Measurements from ENCODE around the gene FAM200B.

Gene FAM200B

GRCh38 chr4:15673337-15673736, 8.3 kb upstream of the FAM200B start:
- no peak overlapping the region for H3K9ac ChIP-seq (ENCODE audit: low read depth, low read length)
- no peaks in the 10 kb centered on the region for H3K4me1 ChIP-seq (ENCODE audit: control insufficient read depth, insufficient read depth, low read length)
- no peak overlapping the region for H3K4me3 ChIP-seq (ENCODE audit: low read depth, low read length)
- no peaks in the 10 kb centered on the region for H3K9me3 ChIP-seq (ENCODE audit: control insufficient read depth, insufficient read depth, low read length)
- H3K36me3 ChIP-seq (ENCODE audit: control insufficient read depth, insufficient read depth, low read length), result no peaks in the 10 kb centered on the region
- no peaks in the 10 kb centered on the region for H3K27me3 ChIP-seq (ENCODE audit: control insufficient read depth, insufficient read depth, low read length)

GRCh38 chr4:15674046-15674445, 7.6 kb upstream of the FAM200B start:
- Histone ChIP-seq H3K4me1 (ENCODE audit: control insufficient read depth, insufficient read depth, low read length) (no peaks in the 10 kb centered on the region), H3K9me3 (ENCODE audit: control insufficient read depth, insufficient read depth, low read length) (no peaks in the 10 kb centered on the region), H3K9ac (ENCODE audit: low read depth, low read length) (no peak overlapping the region), H3K4me3 (ENCODE audit: low read depth, low read length) (no peak overlapping the region), H3K36me3 (ENCODE audit: control insufficient read depth, insufficient read depth, low read length) (no peaks in the 10 kb centered on the region), H3K27me3 (ENCODE audit: control insufficient read depth, insufficient read depth, low read length) (no peaks in the 10 kb centered on the region)

- Histone ChIP-seq H3K9ac (ENCODE audit: low read depth, low read length) (no peak overlapping the region), H3K4me3 (ENCODE audit: low read depth, low read length) (no peak overlapping the region), H3K4me1 (ENCODE audit: control insufficient read depth, insufficient read depth, low read length) (no peaks in the 10 kb centered on the region), H3K27me3 (ENCODE audit: control insufficient read depth, insufficient read depth, low read length) (no peaks in the 10 kb centered on the region), H3K36me3 (ENCODE audit: control insufficient read depth, insufficient read depth, low read length) (no peaks in the 10 kb centered on the region), H3K9me3 (ENCODE audit: control insufficient read depth, insufficient read depth, low read length) (no peaks in the 10 kb centered on the region)
Measured at GRCh38 chr4:15674926-15675325, 6.7 kb upstream of the FAM200B start.

- Histone ChIP-seq H3K36me3 (ENCODE audit: control insufficient read depth, insufficient read depth, low read length) (no peaks in the 10 kb centered on the region), H3K9ac (ENCODE audit: low read depth, low read length) (no peak overlapping the region), H3K27me3 (ENCODE audit: control insufficient read depth, insufficient read depth, low read length) (no peaks in the 10 kb centered on the region), H3K9me3 (ENCODE audit: control insufficient read depth, insufficient read depth, low read length) (no peaks in the 10 kb centered on the region), H3K4me1 (ENCODE audit: control insufficient read depth, insufficient read depth, low read length) (no peaks in the 10 kb centered on the region), H3K4me3 (ENCODE audit: low read depth, low read length) (no peak overlapping the region)
Measured at GRCh38 chr4:15675356-15675755, 6.3 kb upstream of the FAM200B start.

GRCh38 chr4:15676039-15676438, 5.6 kb upstream of the FAM200B start:
- no peaks in the 10 kb centered on the region for H3K4me1 ChIP-seq (ENCODE audit: control insufficient read depth, insufficient read depth, low read length)
- H3K36me3 ChIP-seq (ENCODE audit: control insufficient read depth, insufficient read depth, low read length), result no peaks in the 10 kb centered on the region
- H3K9ac ChIP-seq (ENCODE audit: low read depth, low read length), result no peak overlapping the region
- H3K27me3 ChIP-seq (ENCODE audit: control insufficient read depth, insufficient read depth, low read length), result no peaks in the 10 kb centered on the region
- H3K9me3 ChIP-seq (ENCODE audit: control insufficient read depth, insufficient read depth, low read length), result no peaks in the 10 kb centered on the region
- no peak overlapping the region for H3K4me3 ChIP-seq (ENCODE audit: low read depth, low read length)

GRCh38 chr4:15676899-15677298, 4.7 kb upstream of the FAM200B start:
- Histone ChIP-seq H3K27me3 (ENCODE audit: control insufficient read depth, insufficient read depth, low read length) (no peaks in the 10 kb centered on the region), H3K36me3 (ENCODE audit: control insufficient read depth, insufficient read depth, low read length) (no peaks in the 10 kb centered on the region), H3K9ac (ENCODE audit: low read depth, low read length) (no peak overlapping the region), H3K4me3 (ENCODE audit: low read depth, low read length) (no peak overlapping the region), H3K9me3 (ENCODE audit: control insufficient read depth, insufficient read depth, low read length) (no peaks in the 10 kb centered on the region), H3K4me1 (ENCODE audit: control insufficient read depth, insufficient read depth, low read length) (no peaks in the 10 kb centered on the region)

GRCh38 chr4:15677507-15677988, 4.1 kb upstream of the FAM200B start:
- no peaks in the 10 kb centered on the region for H3K4me1 ChIP-seq (ENCODE audit: control insufficient read depth, insufficient read depth, low read length)
- no peak overlapping the region for H3K9ac ChIP-seq (ENCODE audit: low read depth, low read length)
- H3K4me3 ChIP-seq (ENCODE audit: low read depth, low read length), result no peak overlapping the region
- H3K27me3 ChIP-seq (ENCODE audit: control insufficient read depth, insufficient read depth, low read length), result no peaks in the 10 kb centered on the region
- no peaks in the 10 kb centered on the region for H3K9me3 ChIP-seq (ENCODE audit: control insufficient read depth, insufficient read depth, low read length)
- no peaks in the 10 kb centered on the region for H3K36me3 ChIP-seq (ENCODE audit: control insufficient read depth, insufficient read depth, low read length)

GRCh38 chr4:15681067-15681371, 608 bp upstream of the FAM200B start:
- Histone ChIP-seq H3K4me1 (ENCODE audit: control insufficient read depth, insufficient read depth, low read length) (peaks cover 25% of the 10 kb centered on the region), H3K36me3 (ENCODE audit: control insufficient read depth, insufficient read depth, low read length) (no peaks in the 10 kb centered on the region), H3K27me3 (ENCODE audit: control insufficient read depth, insufficient read depth, low read length) (no peaks in the 10 kb centered on the region), H3K4me3 (ENCODE audit: low read depth, low read length) (peak overlapping the region; percentile 94), H3K9me3 (ENCODE audit: control insufficient read depth, insufficient read depth, low read length) (no peaks in the 10 kb centered on the region), H3K9ac (ENCODE audit: low read depth, low read length) (peak overlapping the region; percentile 88)

- H3K36me3 ChIP-seq (ENCODE audit: control insufficient read depth, insufficient read depth, low read length), result no peaks in the 10 kb centered on the region
- peak overlapping the region; percentile 94 for H3K4me3 ChIP-seq (ENCODE audit: low read depth, low read length)
- no peaks in the 10 kb centered on the region for H3K27me3 ChIP-seq (ENCODE audit: control insufficient read depth, insufficient read depth, low read length)
- no peaks in the 10 kb centered on the region for H3K9me3 ChIP-seq (ENCODE audit: control insufficient read depth, insufficient read depth, low read length)
- H3K9ac ChIP-seq (ENCODE audit: low read depth, low read length), result peak overlapping the region; percentile 97
- peaks cover 25% of the 10 kb centered on the region for H3K4me1 ChIP-seq (ENCODE audit: control insufficient read depth, insufficient read depth, low read length)
Measured at GRCh38 chr4:15682242-15683142, 865 bp downstream of the FAM200B start.

- Histone ChIP-seq H3K4me1 (ENCODE audit: control insufficient read depth, insufficient read depth, low read length) (peaks cover 25% of the 10 kb centered on the region), H3K27me3 (ENCODE audit: control insufficient read depth, insufficient read depth, low read length) (no peaks in the 10 kb centered on the region), H3K4me3 (ENCODE audit: low read depth, low read length) (peak overlapping the region; percentile 94), H3K9ac (ENCODE audit: low read depth, low read length) (no peak overlapping the region), H3K36me3 (ENCODE audit: control insufficient read depth, insufficient read depth, low read length) (no peaks in the 10 kb centered on the region), H3K9me3 (ENCODE audit: control insufficient read depth, insufficient read depth, low read length) (no peaks in the 10 kb centered on the region)
Measured at GRCh38 chr4:15683143-15683495, 1.5 kb downstream of the FAM200B start.

GRCh38 chr4:15684498-15684897, 2.9 kb downstream of the FAM200B start:
- no peaks in the 10 kb centered on the region for H3K9me3 ChIP-seq (ENCODE audit: control insufficient read depth, insufficient read depth, low read length)
- peak overlapping the region; percentile 10 for H3K4me3 ChIP-seq (ENCODE audit: low read depth, low read length)
- peak overlapping the region; percentile 28 for H3K9ac ChIP-seq (ENCODE audit: low read depth, low read length)
- H3K27me3 ChIP-seq (ENCODE audit: control insufficient read depth, insufficient read depth, low read length), result no peaks in the 10 kb centered on the region
- no peaks in the 10 kb centered on the region for H3K36me3 ChIP-seq (ENCODE audit: control insufficient read depth, insufficient read depth, low read length)
- peaks cover 25% of the 10 kb centered on the region for H3K4me1 ChIP-seq (ENCODE audit: control insufficient read depth, insufficient read depth, low read length)

- Histone ChIP-seq H3K27me3 (ENCODE audit: control insufficient read depth, insufficient read depth, low read length) (no peaks in the 10 kb centered on the region), H3K36me3 (ENCODE audit: control insufficient read depth, insufficient read depth, low read length) (no peaks in the 10 kb centered on the region), H3K9me3 (ENCODE audit: control insufficient read depth, insufficient read depth, low read length) (no peaks in the 10 kb centered on the region), H3K9ac (ENCODE audit: low read depth, low read length) (no peak overlapping the region), H3K4me1 (ENCODE audit: control insufficient read depth, insufficient read depth, low read length) (peaks cover 32% of the 10 kb centered on the region), H3K4me3 (ENCODE audit: low read depth, low read length) (no peak overlapping the region)
Measured at GRCh38 chr4:15688051-15688450, 6.4 kb downstream of the FAM200B start.

Measured in iPS-15b (cell line).